ENCODE data around the gene SMYD3. TPM values are rescaled to one million over a fixed set of nuclear protein-coding genes. Genes with fewer than 3 reads are reported as not detected.

SMYD3 gene
- polyA plus RNA-seq, 1 donor from 2014 or later = 48.6 TPM

GRCh38 chr1:246549665-246550064 lies 42.6 kb upstream of the SMYD3 start:
- no peaks in the 10 kb centered on the region for H3K9me2 ChIP-seq (ENCODE audit: insufficient read depth, low read length)
- H3K4me3 ChIP-seq (ENCODE audit: low read length) = no peak overlapping the region
- no peaks in the 10 kb centered on the region for H3K79me2 ChIP-seq (replicated peaks; ENCODE audit: insufficient read depth, low read length)
- H3K4me2 ChIP-seq (ENCODE audit: low read length) = no peak overlapping the region
- H3K36me3 ChIP-seq (ENCODE audit: insufficient read depth, low read length) = no peaks in the 10 kb centered on the region
- no peaks in the 10 kb centered on the region for H4K20me1 ChIP-seq (ENCODE audit: insufficient read depth)
- H2AFZ ChIP-seq (ENCODE audit: low read depth, low read length) = no peak overlapping the region
- no peaks in the 10 kb centered on the region for H3K27me3 ChIP-seq (ENCODE audit: insufficient read depth, low read depth, low read length)
- H3K27ac ChIP-seq (ENCODE audit: low read length) = no peak overlapping the region
- TF ChIP-seq RAD21 (conservative IDR thresholded peaks at IDR 0.05) (no peak), POLR2AphosphoS5 (IDR thresholded peaks at IDR 0.05) (no peak), MXI1 (conservative IDR thresholded peaks at IDR 0.05; ENCODE audit: poor library complexity, severe bottlenecking) (no peak), EZH2 (IDR thresholded peaks at IDR 0.05; ENCODE audit: borderline replicate concordance, insufficient read depth, low read length, poor library complexity, severe bottlenecking) (no peak)
- H3K9ac ChIP-seq (ENCODE audit: low read length) = no peak overlapping the region
- H3K9me3 ChIP-seq (ENCODE audit: low read length) = no peaks in the 10 kb centered on the region
- H3F3A ChIP-seq (ENCODE audit: insufficient read depth, low read length, poor library complexity, severe bottlenecking) = no peaks in the 10 kb centered on the region

GRCh38 chr1:246544001-246544400 lies 36.9 kb upstream of the SMYD3 start:
- H3K27me3 ChIP-seq (ENCODE audit: insufficient read depth, low read depth, low read length) = no peaks in the 10 kb centered on the region
- H3K4me3 ChIP-seq (ENCODE audit: low read length) = no peak overlapping the region
- no peak overlapping the region for H3K4me2 ChIP-seq (ENCODE audit: low read length)
- TF ChIP-seq EP300 (conservative IDR thresholded peaks at IDR 0.05; ENCODE audit: poor library complexity, severe bottlenecking) (no peak), SMC3 (conservative IDR thresholded peaks at IDR 0.05; ENCODE audit: poor library complexity) (no peak), EZH2 (IDR thresholded peaks at IDR 0.05; ENCODE audit: borderline replicate concordance, insufficient read depth, low read length, poor library complexity, severe bottlenecking) (no peak), MXI1 (conservative IDR thresholded peaks at IDR 0.05; ENCODE audit: poor library complexity, severe bottlenecking) (no peak), RAD21 (conservative IDR thresholded peaks at IDR 0.05) (no peak), POLR2AphosphoS5 (IDR thresholded peaks at IDR 0.05) (no peak), CTCF (IDR thresholded peaks at IDR 0.05; ENCODE audit: poor library complexity, severe bottlenecking) (no peak), TAF1 (IDR thresholded peaks at IDR 0.05; ENCODE audit: low read depth) (no peak)
- TF ChIP-seq, protein P1, sequence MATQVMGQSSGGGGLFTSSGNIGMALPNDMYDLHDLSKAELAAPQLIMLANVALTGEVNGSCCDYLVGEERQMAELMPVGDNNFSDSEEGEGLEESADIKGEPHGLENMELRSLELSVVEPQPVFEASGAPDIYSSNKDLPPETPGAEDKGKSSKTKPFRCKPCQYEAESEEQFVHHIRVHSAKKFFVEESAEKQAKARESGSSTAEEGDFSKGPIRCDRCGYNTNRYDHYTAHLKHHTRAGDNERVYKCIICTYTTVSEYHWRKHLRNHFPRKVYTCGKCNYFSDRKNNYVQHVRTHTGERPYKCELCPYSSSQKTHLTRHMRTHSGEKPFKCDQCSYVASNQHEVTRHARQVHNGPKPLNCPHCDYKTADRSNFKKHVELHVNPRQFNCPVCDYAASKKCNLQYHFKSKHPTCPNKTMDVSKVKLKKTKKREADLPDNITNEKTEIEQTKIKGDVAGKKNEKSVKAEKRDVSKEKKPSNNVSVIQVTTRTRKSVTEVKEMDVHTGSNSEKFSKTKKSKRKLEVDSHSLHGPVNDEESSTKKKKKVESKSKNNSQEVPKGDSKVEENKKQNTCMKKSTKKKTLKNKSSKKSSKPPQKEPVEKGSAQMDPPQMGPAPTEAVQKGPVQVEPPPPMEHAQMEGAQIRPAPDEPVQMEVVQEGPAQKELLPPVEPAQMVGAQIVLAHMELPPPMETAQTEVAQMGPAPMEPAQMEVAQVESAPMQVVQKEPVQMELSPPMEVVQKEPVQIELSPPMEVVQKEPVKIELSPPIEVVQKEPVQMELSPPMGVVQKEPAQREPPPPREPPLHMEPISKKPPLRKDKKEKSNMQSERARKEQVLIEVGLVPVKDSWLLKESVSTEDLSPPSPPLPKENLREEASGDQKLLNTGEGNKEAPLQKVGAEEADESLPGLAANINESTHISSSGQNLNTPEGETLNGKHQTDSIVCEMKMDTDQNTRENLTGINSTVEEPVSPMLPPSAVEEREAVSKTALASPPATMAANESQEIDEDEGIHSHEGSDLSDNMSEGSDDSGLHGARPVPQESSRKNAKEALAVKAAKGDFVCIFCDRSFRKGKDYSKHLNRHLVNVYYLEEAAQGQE (IDR thresholded peaks at IDR 0.05; ENCODE audit: borderline replicate concordance) = no peak
- H3K79me2 ChIP-seq (replicated peaks; ENCODE audit: insufficient read depth, low read length) = no peaks in the 10 kb centered on the region
- H3K9ac ChIP-seq (ENCODE audit: low read length) = no peak overlapping the region
- no peaks in the 10 kb centered on the region for H3F3A ChIP-seq (ENCODE audit: insufficient read depth, low read length, poor library complexity, severe bottlenecking)
- H4K20me1 ChIP-seq (ENCODE audit: insufficient read depth) = no peaks in the 10 kb centered on the region
- H3K9me2 ChIP-seq (ENCODE audit: insufficient read depth, low read length) = no peaks in the 10 kb centered on the region
- H3K36me3 ChIP-seq (ENCODE audit: insufficient read depth, low read length) = no peaks in the 10 kb centered on the region
- H3K9me3 ChIP-seq (ENCODE audit: low read length) = no peaks in the 10 kb centered on the region
- H3K27ac ChIP-seq (ENCODE audit: low read length) = no peak overlapping the region
- H2AFZ ChIP-seq (ENCODE audit: low read depth, low read length) = no peak overlapping the region

All from neural cell (in vitro differentiated cells).